Calu3 (cell line): ENCODE measurements around the gene ADD2. TPM values are rescaled to one million over a fixed set of nuclear protein-coding genes. Genes with fewer than 3 reads are reported as not detected.
"Not testable (repeated sequence)": the region's sequence is repeated elsewhere in the genome, so short reads cannot be mapped to it uniquely, and the experiment has no call there.

ENCODE experiments used
- BruUV-seq: library from RNA; stranded (reverse); fragments of 400-500 nt; replicated peaks from 2 replicates; lab custom pipeline; 2021; lab: Mats Ljungman, UMichigan
- CTCF ChIA-PET: fragments of 300-600 bp; sonication (Branson Sonifier 250); formaldehyde crosslinking; loops from one replicate; lab custom pipeline; 2022; ENCODE audit warnings: antibody characterized with exemption; lab: Charles Lee
- DNase-seq: peaks from one replicate; pipeline ENCODE4 v3.0.0; 2022
- H3K27ac Mint-ChIP-seq: one replicate; pipeline ENCODE4 v1.8.0; 2022; ENCODE audit warnings: mixed read lengths; ENCODE audit not compliant: unreplicated experiment
- H3K27me3 Mint-ChIP-seq: one replicate; pipeline ENCODE4 v1.8.0; 2022; ENCODE audit warnings: mixed read lengths; ENCODE audit not compliant: unreplicated experiment
- H3K36me3 Mint-ChIP-seq: one replicate; pipeline ENCODE4 v1.8.0; 2022; ENCODE audit warnings: mild to moderate bottlenecking, moderate library complexity, mixed read lengths; ENCODE audit not compliant: insufficient read depth, unreplicated experiment
- H3K4me1 Mint-ChIP-seq: one replicate; pipeline ENCODE4 v1.8.0; 2022; ENCODE audit warnings: mild to moderate bottlenecking, low read depth, mixed read lengths; ENCODE audit not compliant: unreplicated experiment
- H3K4me3 Mint-ChIP-seq: one replicate; pipeline ENCODE4 v1.8.0; 2022; ENCODE audit warnings: mild to moderate bottlenecking, low read depth, moderate library complexity, mixed read lengths; ENCODE audit not compliant: unreplicated experiment
- H3K9me3 Mint-ChIP-seq: one replicate; pipeline ENCODE4 v1.8.0; 2022; ENCODE audit warnings: low read depth, mixed read lengths; ENCODE audit not compliant: unreplicated experiment
- CTCF ChIP-seq: fragments of 200-600 bp; IDR thresholded peaks from one replicate; pipeline ENCODE4 v1.8.0; 2022; ENCODE audit warnings: antibody characterized with exemption; ENCODE audit not compliant: unreplicated experiment
- intact Hi-C: fragments of 100-400 bp; cut with micrococcal nuclease; formaldehyde crosslinking; loops from one replicate; pipeline ENCODE4 v1.10.0; 2022; ENCODE audit not compliant: unreplicated experiment
- total RNA-seq: library from RNA; stranded (reverse); gene quantifications from 2 replicates; pipeline ENCODE4 v1.2.3, GENCODE V29; 2022

ADD2 gene
- total RNA-seq, 1 experiment from 2014 or later = 0.14 TPM

GRCh38 chr2:70627211-70627898, 140.6 kb downstream of the ADD2 start:
- H3K27ac Mint-ChIP-seq = no peak overlapping the region
- H3K36me3 Mint-ChIP-seq = no peaks in the 10 kb centered on the region
- intact Hi-C loops = no loop called here
- no TSS peak for BruUV-seq
- CTCF ChIA-PET = interaction anchor here (1.0 kb wide), 1 partner anchor 10 kb away, joined by 4 read pairs; no protein-coding TSS in a partner anchor
- TF ChIP-seq CTCF = no peak
- H3K9me3 Mint-ChIP-seq = no peaks in the 10 kb centered on the region
- H3K27me3 Mint-ChIP-seq = peaks cover 32% of the 10 kb centered on the region
- no peak overlapping the region for H3K4me3 Mint-ChIP-seq
- peaks cover 13% of the 10 kb centered on the region for H3K4me1 Mint-ChIP-seq
- peak; percentile 48 for DNase-seq

GRCh38 chr2:70626254-70626990, 141.6 kb downstream of the ADD2 start:
- Mint-ChIP-seq H3K27me3 (peaks cover 23% of the 10 kb centered on the region), H3K27ac (no peak overlapping the region), H3K4me1 (peaks cover 13% of the 10 kb centered on the region), H3K4me3 (no peak overlapping the region), H3K9me3 (no peaks in the 10 kb centered on the region), H3K36me3 (no peaks in the 10 kb centered on the region)
- no peak for DNase-seq
- CTCF ChIA-PET = interaction anchor here (0.6 to 1.0 kb wide), 2 partner anchors 11 to 93 kb away, joined by 4 to 6 read pairs; no protein-coding TSS in a partner anchor
- intact Hi-C loops = no loop called here
- BruUV-seq = no TSS peak
- no peak for TF ChIP-seq CTCF

- H3K9me3 Mint-ChIP-seq, BruUV-seq, H3K4me1 Mint-ChIP-seq, DNase-seq, CTCF ChIA-PET, intact Hi-C loops, H3K27ac Mint-ChIP-seq, H3K36me3 Mint-ChIP-seq, H3K27me3 Mint-ChIP-seq, H3K4me3 Mint-ChIP-seq: not testable (repeated sequence)
Observed at GRCh38 chr2:70621536-70621935, 146.5 kb downstream of the ADD2 start.

- no peak for TF ChIP-seq CTCF
- CTCF ChIA-PET = interaction anchor here (1.1 kb wide), 1 partner anchor 68 kb away, joined by 3 read pairs; no protein-coding TSS in a partner anchor
- DNase-seq = no peak
- intact Hi-C loops = no loop called here
- H3K27me3 Mint-ChIP-seq = no peaks in the 10 kb centered on the region
- H3K4me3 Mint-ChIP-seq = no peak overlapping the region
- no peaks in the 10 kb centered on the region for H3K36me3 Mint-ChIP-seq
- peaks cover 13% of the 10 kb centered on the region for H3K4me1 Mint-ChIP-seq
- no peaks in the 10 kb centered on the region for H3K9me3 Mint-ChIP-seq
- no TSS peak for BruUV-seq
- no peak overlapping the region for H3K27ac Mint-ChIP-seq
Observed at GRCh38 chr2:70620020-70620419, 148.0 kb downstream of the ADD2 start.
